DOHH2 (cell line): Measurements from ENCODE around the gene HLA-DRA.

ENCODE experiments used
- H3F3A ChIP-seq: fragments of 200-600 bp; sonication (generic), shearing (Covaris generic); 2 replicates; pipeline ENCODE4 v1.6.0; 2016; ENCODE audit warnings: antibody characterized with exemption, mild to moderate bottlenecking; ENCODE audit not compliant: control insufficient read depth, insufficient read depth
- H3K27ac ChIP-seq: fragments of 200-600 bp; sonication (generic); 2 replicates; pipeline ENCODE4 v1.5.1; 2014; ENCODE audit warnings: low read depth, mild to moderate bottlenecking, low read length, moderate library complexity
- H3K27me3 ChIP-seq: fragments of 200-600 bp; sonication (generic); 2 replicates; pipeline ENCODE4 v1.6.1; 2014; ENCODE audit warnings: mild to moderate bottlenecking, low read length, mixed read lengths; ENCODE audit not compliant: control insufficient read depth
- H3K36me3 ChIP-seq: fragments of 200-600 bp; sonication (generic); 2 replicates; pipeline ENCODE4 v1.6.1; 2014; ENCODE audit warnings: mild to moderate bottlenecking, low read length, moderate library complexity, mixed read lengths; ENCODE audit not compliant: control insufficient read depth
- H3K4me1 ChIP-seq: fragments of 200-600 bp; sonication (generic); 2 replicates; pipeline ENCODE4 v1.6.1; 2014; ENCODE audit warnings: mild to moderate bottlenecking, low read length, mixed read lengths; ENCODE audit not compliant: control insufficient read depth
- H3K4me2 ChIP-seq: fragments of 200-600 bp; sonication (generic); 2 replicates; pipeline ENCODE4 v1.6.0; 2014; ENCODE audit warnings: mild to moderate bottlenecking, low read length, moderate library complexity
- H3K4me3 ChIP-seq: fragments of 200-600 bp; sonication (generic); 2 replicates; pipeline ENCODE4 v1.5.1; 2014; ENCODE audit warnings: mild to moderate bottlenecking, low read length, mixed read lengths
- H3K79me2 ChIP-seq: fragments of 200-600 bp; sonication (generic); 2 replicates; pipeline ENCODE4 v1.6.1; 2014; ENCODE audit warnings: mild to moderate bottlenecking, low read length, mixed read lengths; ENCODE audit not compliant: control insufficient read depth
- H3K9me2 ChIP-seq: fragments of 200-600 bp; sonication (generic); replicated peaks from 2 replicates; pipeline ENCODE4 v1.6.1; 2014; ENCODE audit warnings: mild to moderate bottlenecking, low read length, mixed read lengths; ENCODE audit not compliant: control insufficient read depth
- H3K9me3 ChIP-seq: fragments of 200-600 bp; sonication (generic); 2 replicates; pipeline ENCODE4 v1.6.1; 2014; ENCODE audit warnings: antibody characterized with exemption, low read length, mixed read lengths; ENCODE audit not compliant: control insufficient read depth, insufficient read depth
- H4K20me1 ChIP-seq: fragments of 200-600 bp; sonication (generic); 2 replicates; pipeline ENCODE4 v1.6.0; 2014; ENCODE audit warnings: low read depth, mild to moderate bottlenecking, antibody characterized with exemption, low read length, moderate library complexity; ENCODE audit not compliant: control insufficient read depth, insufficient read depth
- EZH2phosphoT487 ChIP-seq: fragments of 200-600 bp; sonication (generic); IDR thresholded peaks from 2 replicates; pipeline ENCODE4 v1.6.1; 2017; ENCODE audit warnings: borderline replicate concordance, mild to moderate bottlenecking, antibody characterized with exemption, low read length, moderate library complexity, mixed read lengths
- TF ChIP-seq, protein P1 (sequence below): fragments of 200-600 bp; sonication (generic); IDR thresholded peaks from one replicate; pipeline ENCODE4 v1.5.1; 2014; ENCODE audit warnings: antibody characterized with exemption, mild to moderate bottlenecking, low read depth, low read length; ENCODE audit not compliant: poor library complexity, severe bottlenecking

HLA-DRA gene

DNA sequence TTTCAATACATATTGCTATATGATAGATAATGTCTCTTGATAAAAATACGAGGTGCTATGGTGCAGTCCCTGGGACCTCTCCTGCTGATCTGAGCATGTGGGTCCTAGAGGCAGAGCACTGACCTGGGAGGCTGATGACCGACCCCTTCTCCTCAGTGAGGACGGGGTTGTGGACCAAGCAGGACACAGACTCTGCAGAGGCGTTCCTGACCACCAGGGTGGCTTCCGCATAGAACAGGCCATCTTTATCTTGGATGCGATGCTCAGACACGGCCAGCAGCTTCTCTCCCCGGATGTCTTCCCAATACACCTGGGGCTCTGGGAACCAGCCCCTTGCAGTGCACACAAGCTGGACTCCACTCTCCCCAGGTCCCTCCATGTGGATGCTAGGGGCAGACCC, 36.9 kb upstream of the HLA-DRA start:
- Histone ChIP-seq H3K9me2 (no peaks in the 10 kb centered on the region), H3K79me2 (no peaks in the 10 kb centered on the region), H3K27ac (no peak overlapping the region), H3K27me3 (peaks cover 10% of the 10 kb centered on the region; the same call in 1 of the 2 replicates), H4K20me1 (no peaks in the 10 kb centered on the region), H3K4me1 (peaks cover 14% of the 10 kb centered on the region), H3K36me3 (no peaks in the 10 kb centered on the region), H3K4me2 (no peak overlapping the region), H3F3A (peaks cover 4% of the 10 kb centered on the region; the same call in 1 of the 2 replicates), H3K9me3 (no peaks in the 10 kb centered on the region), H3K4me3 (no peak overlapping the region)
- TF ChIP-seq, protein P1, sequence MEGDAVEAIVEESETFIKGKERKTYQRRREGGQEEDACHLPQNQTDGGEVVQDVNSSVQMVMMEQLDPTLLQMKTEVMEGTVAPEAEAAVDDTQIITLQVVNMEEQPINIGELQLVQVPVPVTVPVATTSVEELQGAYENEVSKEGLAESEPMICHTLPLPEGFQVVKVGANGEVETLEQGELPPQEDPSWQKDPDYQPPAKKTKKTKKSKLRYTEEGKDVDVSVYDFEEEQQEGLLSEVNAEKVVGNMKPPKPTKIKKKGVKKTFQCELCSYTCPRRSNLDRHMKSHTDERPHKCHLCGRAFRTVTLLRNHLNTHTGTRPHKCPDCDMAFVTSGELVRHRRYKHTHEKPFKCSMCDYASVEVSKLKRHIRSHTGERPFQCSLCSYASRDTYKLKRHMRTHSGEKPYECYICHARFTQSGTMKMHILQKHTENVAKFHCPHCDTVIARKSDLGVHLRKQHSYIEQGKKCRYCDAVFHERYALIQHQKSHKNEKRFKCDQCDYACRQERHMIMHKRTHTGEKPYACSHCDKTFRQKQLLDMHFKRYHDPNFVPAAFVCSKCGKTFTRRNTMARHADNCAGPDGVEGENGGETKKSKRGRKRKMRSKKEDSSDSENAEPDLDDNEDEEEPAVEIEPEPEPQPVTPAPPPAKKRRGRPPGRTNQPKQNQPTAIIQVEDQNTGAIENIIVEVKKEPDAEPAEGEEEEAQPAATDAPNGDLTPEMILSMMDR, result no peak
- TF ChIP-seq EZH2phosphoT487, result no peak

DNA sequence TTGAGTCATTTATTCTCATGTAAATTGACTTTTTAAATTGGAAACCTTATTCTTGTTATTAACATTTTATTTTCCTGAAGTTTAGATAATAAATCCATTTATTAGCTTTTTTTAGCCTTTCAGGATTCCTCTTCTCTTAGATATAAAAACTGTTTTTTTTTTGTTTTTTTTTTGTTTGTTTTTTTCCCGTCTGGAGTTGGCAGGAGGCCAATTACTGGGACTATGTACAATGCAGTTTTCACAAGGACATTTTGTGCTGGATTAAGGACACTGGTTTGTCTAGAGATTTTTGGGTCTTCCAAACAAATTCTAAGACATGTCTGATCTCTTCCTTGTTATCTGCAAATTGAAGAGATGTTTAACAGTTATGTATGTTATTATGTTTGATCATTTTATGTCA, 34.0 kb upstream of the HLA-DRA start:
- no peaks in the 10 kb centered on the region for H3K79me2 ChIP-seq
- peaks cover 13% of the 10 kb centered on the region; the same call in 1 of the 2 replicates for H3K27me3 ChIP-seq
- no peaks in the 10 kb centered on the region for H3K9me3 ChIP-seq
- H3K36me3 ChIP-seq, result no peaks in the 10 kb centered on the region
- peaks cover 4% of the 10 kb centered on the region; the same call in 1 of the 2 replicates for H3F3A ChIP-seq
- TF ChIP-seq, protein P1, result no peak
- TF ChIP-seq EZH2phosphoT487, result no peak
- H3K4me3 ChIP-seq, result no peak overlapping the region
- H3K4me1 ChIP-seq, result no peaks in the 10 kb centered on the region
- H3K4me2 ChIP-seq, result no peak overlapping the region
- H3K9me2 ChIP-seq, result no peaks in the 10 kb centered on the region
- no peak overlapping the region for H3K27ac ChIP-seq
- H4K20me1 ChIP-seq, result no peaks in the 10 kb centered on the region

DNA sequence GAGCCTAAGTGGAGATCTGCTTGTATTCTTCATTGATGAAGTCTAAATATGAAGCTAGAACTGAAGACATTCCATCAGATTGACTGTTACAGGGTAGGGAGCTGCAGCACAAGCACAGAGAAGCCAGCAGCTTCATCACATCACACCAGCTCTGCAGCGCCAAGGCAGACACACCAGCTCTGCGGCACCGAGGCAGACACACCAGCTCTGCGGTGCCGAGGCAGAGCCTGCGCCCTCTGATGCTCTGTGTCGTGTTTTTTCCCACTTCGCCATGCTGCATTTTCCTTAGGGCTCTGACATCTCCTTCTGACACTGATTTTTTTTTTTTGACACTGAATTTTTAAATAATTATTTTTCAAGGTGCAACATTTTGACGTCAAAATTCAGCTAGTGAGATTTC, 33.5 kb upstream of the HLA-DRA start:
- no peak for TF ChIP-seq EZH2phosphoT487
- TF ChIP-seq, protein P1, result no peak
- Histone ChIP-seq H3K36me3 (no peaks in the 10 kb centered on the region), H4K20me1 (no peaks in the 10 kb centered on the region), H3K4me1 (no peaks in the 10 kb centered on the region), H3K27ac (no peak overlapping the region), H3F3A (peaks cover 4% of the 10 kb centered on the region; the same call in 1 of the 2 replicates), H3K27me3 (peaks cover 13% of the 10 kb centered on the region; the same call in 1 of the 2 replicates), H3K4me2 (no peak overlapping the region), H3K9me2 (no peaks in the 10 kb centered on the region), H3K79me2 (no peaks in the 10 kb centered on the region), H3K9me3 (no peaks in the 10 kb centered on the region), H3K4me3 (no peak overlapping the region)
